Liver (tissue), 9 donors: ENCODE measurements around the gene ANKRD1. TPM values are rescaled to one million over a fixed set of nuclear protein-coding genes. Genes with fewer than 3 reads are reported as not detected.
A peak's percentile ranks its signal among the peaks of the same experiment; 100 is the strongest.

Experiments used
- DNase-seq: peaks from one replicate; pipeline ENCODE4 v3.0.0-alpha.2; 2017; ENCODE audit warnings: low spot score
- H3K27ac ChIP-seq, 2 donors: one replicate each; pipeline ENCODE4 v1.7.0; 2013; ENCODE audit warnings: inconsistent platforms in 2 of 2, low read length in 2 of 2, control low read depth in 1 of 2, low read depth in 1 of 2, mild to moderate bottlenecking in 1 of 2
- H3K27me3 ChIP-seq, 4 donors: one replicate each; pipeline versions ENCODE4 v1.6.1 to v1.7.0; 2013; ENCODE audit warnings: low read length in 3 of 4, inconsistent platforms in 1 of 4, mild to moderate bottlenecking in 1 of 4, moderate library complexity in 1 of 4; ENCODE audit not compliant: control insufficient read depth in 4 of 4, insufficient read depth in 4 of 4
- H3K36me3 ChIP-seq, 4 donors: one replicate each; pipeline versions ENCODE4 v1.6.1 to v1.7.0; 2013; ENCODE audit warnings: low read length in 3 of 4, mild to moderate bottlenecking in 3 of 4, low read depth in 1 of 4, moderate library complexity in 1 of 4; ENCODE audit not compliant: control insufficient read depth in 4 of 4, insufficient read depth in 3 of 4
- H3K4me1 ChIP-seq, 4 donors: one replicate each; pipeline versions ENCODE4 v1.6.1 to v1.7.0; 2013; ENCODE audit warnings: low read length in 3 of 4, mild to moderate bottlenecking in 3 of 4, moderate library complexity in 1 of 4; ENCODE audit not compliant: control insufficient read depth in 4 of 4, insufficient read depth in 4 of 4
- H3K4me3 ChIP-seq, 3 donors: one replicate each; pipeline versions ENCODE4 v1.6.1 to v1.7.0; 2013; ENCODE audit warnings: low read length in 3 of 3, control low read depth in 1 of 3, low read depth in 1 of 3, mild to moderate bottlenecking in 1 of 3
- H3K9ac ChIP-seq, 2 donors: one replicate each; pipeline ENCODE4 v1.7.0; 2013; ENCODE audit warnings: low read length in 2 of 2, mild to moderate bottlenecking in 2 of 2, moderate library complexity in 2 of 2, control low read depth in 1 of 2, low read depth in 1 of 2
- H3K9me3 ChIP-seq, 4 donors: one replicate each; pipeline versions ENCODE4 v1.6.1 to v1.7.0; 2013; ENCODE audit warnings: low read length in 3 of 4; ENCODE audit not compliant: control insufficient read depth in 4 of 4
- ATF3 ChIP-seq: IDR thresholded peaks from 2 replicates; pipeline ENCODE4 v1.6.1; 2016; ENCODE audit warnings: antibody characterized with exemption
- CTCF ChIP-seq: fragments of 150-350 bp; IDR thresholded peaks from 2 replicates; pipeline ENCODE4 v1.5.1; 2017; ENCODE audit warnings: improper control_type of control experiment, low read depth, low read length; ENCODE audit not compliant: missing input control
- EGR1 ChIP-seq, 2 donors: IDR thresholded peaks; 2 replicates each; pipeline ENCODE4 v1.6.1; 2016 to 2018; ENCODE audit warnings: antibody characterized with exemption in 2 of 2, low read depth in 2 of 2
- FOXA1 ChIP-seq: IDR thresholded peaks from 2 replicates; pipeline ENCODE4 v1.6.1; 2016; ENCODE audit warnings: antibody characterized with exemption
- FOXA2 ChIP-seq: IDR thresholded peaks from 2 replicates; pipeline ENCODE4 v1.6.1; 2016; ENCODE audit warnings: antibody characterized with exemption
- GABPA ChIP-seq, 2 donors: IDR thresholded peaks in 1 of 2; conservative IDR thresholded peaks in 1 of 2; 2 replicates each; pipeline ENCODE4 v1.6.1; 2016; ENCODE audit warnings: antibody characterized with exemption in 2 of 2, mild to moderate bottlenecking in 1 of 2, moderate library complexity in 1 of 2
- HNF4A ChIP-seq, 2 donors: conservative IDR thresholded peaks; 2 replicates each; pipeline ENCODE4 v1.6.1; 2016; ENCODE audit warnings: antibody characterized with exemption in 2 of 2, mild to moderate bottlenecking in 2 of 2
- HNF4G ChIP-seq: IDR thresholded peaks from 2 replicates; pipeline ENCODE4 v1.6.1; 2016; ENCODE audit warnings: antibody characterized with exemption
- JUND ChIP-seq, 2 donors: IDR thresholded peaks; 2 replicates each; pipeline ENCODE4 v1.6.1; 2016; ENCODE audit warnings: antibody characterized with exemption in 2 of 2
- MAX ChIP-seq: IDR thresholded peaks from 2 replicates; pipeline ENCODE4 v1.6.1; 2016; ENCODE audit warnings: antibody characterized with exemption
- NR2F2 ChIP-seq: IDR thresholded peaks from 2 replicates; pipeline ENCODE4 v1.6.1; 2016; ENCODE audit warnings: antibody characterized with exemption
- RAD21 ChIP-seq, 2 donors: IDR thresholded peaks; 2 replicates each; pipeline ENCODE4 v1.6.1; 2016; ENCODE audit warnings: antibody characterized with exemption in 2 of 2, mild to moderate bottlenecking in 2 of 2
- REST ChIP-seq: IDR thresholded peaks from 2 replicates; pipeline ENCODE4 v1.6.1; 2016; ENCODE audit warnings: antibody characterized with exemption, mild to moderate bottlenecking
- RXRA ChIP-seq, 2 donors: IDR thresholded peaks; 2 replicates each; pipeline ENCODE4 v1.6.1; 2017 to 2018; ENCODE audit warnings: antibody characterized with exemption in 2 of 2, mild to moderate bottlenecking in 1 of 2
- SP1 ChIP-seq: IDR thresholded peaks from 2 replicates; pipeline ENCODE4 v1.6.1; 2018; ENCODE audit warnings: antibody characterized with exemption, mild to moderate bottlenecking
- TAF1 ChIP-seq: conservative IDR thresholded peaks from 2 replicates; pipeline ENCODE4 v1.6.1; 2016; ENCODE audit warnings: antibody characterized with exemption, mild to moderate bottlenecking
- YY1 ChIP-seq: IDR thresholded peaks from 2 replicates; pipeline ENCODE4 v1.6.1; 2016; ENCODE audit warnings: antibody characterized with exemption, mild to moderate bottlenecking
- ZBTB33 ChIP-seq: IDR thresholded peaks from 2 replicates; pipeline ENCODE4 v1.6.1; 2016; ENCODE audit warnings: antibody characterized with exemption
- WGBS: extraction: QIAGEN DNeasy Blood & Tissue Kit; methylation state at CpG from one replicate; pipeline ENCODE4 v1.1.7; 2013; 5-methylcytosine and 5-hydroxymethylcytosine counted together
- polyA plus RNA-seq, 2 donors: library from polyadenylated mRNA; stranded (reverse) in 1 of 2; unstranded in 1 of 2; fragments of 200-250 nt in 1 of 2; fragments of >200 nt in 1 of 2; fragmentation: Nextera tagmentation in 1 of 2; extraction: Ambion mirVana in 1 of 2; gene quantifications; one replicate each; pipeline versions ENCODE4 v1.2.1 to v1.2.3, GENCODE V29; 2013 to 2015
- total RNA-seq, 2 donors: library from RNA; depleted of rRNA; stranded (reverse); fragments of >200 nt; gene quantifications; one replicate each; pipeline ENCODE4 v1.2.3, GENCODE V29; 2014
- donor health status: healthy.
- donor health status: healthy.
- donor health status: healthy.
- donor health status: healthy.
- donor health status: healthy.

ANKRD1 gene
- total and polyA plus RNA-seq, 4 donors = 0.16 to 0.25 TPM; not detected in 2

- TF ChIP-seq REST = no peak
- TF ChIP-seq SP1 = no peak
- TF ChIP-seq HNF4A (conservative IDR thresholded peaks at IDR 0.05) = no peak
- no peak for TF ChIP-seq ATF3
- TF ChIP-seq FOXA1 = no peak
- TF ChIP-seq NR2F2 = no peak
- TF ChIP-seq JUND (IDR thresholded peaks at IDR 0.05) = no peak
Observed at GRCh38 chr10:90872648-90873020, 48.3 kb downstream of the ANKRD1 start (continued).

GRCh38 chr10:90871766-90872647 is 48.9 kb downstream of the ANKRD1 start, which contains the start of gene RPP30:
RPP30 (plus strand) TSS chr10:90871974; CDS start chr10:90871987, 13 bp downstream.
- H3K27me3 ChIP-seq = no peaks in the 10 kb centered on the region
- DNase-seq = peak; percentile 84

More at GRCh38 chr10:90871766-90872647, 48.9 kb downstream of the ANKRD1 start, which contains the start of gene RPP30:
- peaks cover 0 to 5% (median 2%) of the 10 kb centered on the region in 4 donors for H3K9me3 ChIP-seq
- peak within 1 kb of the TSS; percentile 11 to 79 for H3K9ac ChIP-seq
- peaks cover 3 to 23% (median 10%) of the 10 kb centered on the region in 4 donors for H3K4me1 ChIP-seq
- peaks cover 3 to 13% (median 8%) of the 10 kb centered on the region in 4 donors for H3K36me3 ChIP-seq
- H3K27ac ChIP-seq = peak within 1 kb of the TSS; percentile 65 to 70
- no peak for TF ChIP-seq RAD21 (IDR thresholded peaks at IDR 0.05)
- TF ChIP-seq FOXA2 = no peak
- no peak for TF ChIP-seq ZBTB33
- no peak for TF ChIP-seq SP1
- peak; percentile 47 for TF ChIP-seq MAX
- no peak for TF ChIP-seq FOXA1
- TF ChIP-seq EGR1 (IDR thresholded peaks at IDR 0.05; ENCODE audit: low read depth in 2 of 2) = no peak
- TF ChIP-seq NR2F2 = no peak
- TF ChIP-seq HNF4G = no peak
- TF ChIP-seq ATF3 = no peak
- no peak for TF ChIP-seq CTCF
- TF ChIP-seq RXRA (IDR thresholded peaks at IDR 0.05) = peak in 1 of 2 donors; percentile 24
- TF ChIP-seq YY1 = peak; percentile 97
- peak; percentile 75 for TF ChIP-seq REST
- no peak for TF ChIP-seq GABPA (IDR thresholded peaks at IDR 0.05 in 1 of 2, conservative IDR thresholded peaks at IDR 0.05 in 1 of 2)
- TF ChIP-seq HNF4A (conservative IDR thresholded peaks at IDR 0.05) = no peak
- TF ChIP-seq JUND (IDR thresholded peaks at IDR 0.05) = no peak
- TF ChIP-seq TAF1 = no peak
- peak within 1 kb of the TSS; percentile 84 to 96 (median 88) for H3K4me3 ChIP-seq
- WGBS = under 1% methylated on average over 43 of the region's 43 CpGs
